ENCODE results near the gene SP3. TPM values are rescaled to one million over a fixed set of nuclear protein-coding genes. Genes with fewer than 3 reads are reported as not detected.
A peak's percentile ranks its signal among the peaks of the same experiment; 100 is the strongest.

Gene SP3
- total and polyA plus RNA-seq, 2 of the 8 experiments (the other 6 are each of a cell fraction or from before 2014, with no cell fraction given) = 31.0 to 92.1 TPM

DNA sequence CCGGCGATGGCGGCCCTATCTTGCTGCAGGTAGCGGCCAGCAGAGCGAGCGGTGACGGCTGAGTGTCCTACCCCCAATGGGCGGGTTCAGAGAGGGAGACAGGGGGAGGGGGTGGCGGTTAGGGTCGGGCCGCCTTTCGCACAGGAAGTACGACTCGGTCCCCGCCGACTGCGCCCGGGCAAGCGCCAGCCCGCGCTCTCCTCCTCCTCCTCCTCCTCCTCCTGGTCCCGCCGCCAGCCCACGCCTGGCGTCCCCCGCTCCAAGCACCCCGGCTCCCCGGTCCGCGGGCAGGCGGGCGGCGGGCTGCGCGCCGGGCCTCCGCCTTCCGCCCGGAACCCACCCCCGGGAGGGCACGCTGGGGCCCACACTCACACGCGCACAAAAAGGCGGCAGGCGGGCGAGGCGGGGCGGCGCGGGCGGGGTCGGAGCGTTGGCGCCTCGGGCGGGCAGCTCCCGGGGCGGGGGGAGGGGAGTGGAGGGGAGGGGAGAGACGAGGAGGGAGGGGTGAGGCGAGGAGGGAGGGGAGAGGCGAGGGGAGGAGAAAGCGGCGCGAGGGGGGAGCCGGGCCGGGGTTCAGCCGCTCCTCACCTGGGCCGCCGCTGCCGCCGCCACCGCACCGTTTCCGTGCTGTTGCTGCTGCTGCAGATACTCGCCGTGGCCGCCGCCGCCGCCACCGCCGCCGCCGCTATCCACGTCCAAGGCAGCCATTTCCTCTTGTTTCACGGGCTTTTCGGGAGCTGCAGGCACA lies 1.2 kb downstream of the SP3 start (continued):
- TF ChIP-seq TBP (IDR thresholded peaks at IDR 0.05; ENCODE audit: low read depth, low read length) = peak; percentile 57; the same call in 1 of the 2 replicates
- TF ChIP-seq CREB1 (IDR thresholded peaks at IDR 0.05) = peak; percentile 23; the same call in 1 of the 2 replicates
- TF ChIP-seq TAF7 (optimal IDR thresholded peaks at IDR 0.05; ENCODE audit: borderline replicate concordance, low read depth, low read length) = peak; percentile 69
- peak; percentile 65; the same call in 1 of the 2 replicates for TF ChIP-seq RBBP5 (IDR thresholded peaks at IDR 0.05; ENCODE audit: borderline replicate concordance, low read depth, low read length)

All from H1 (cell line).